Astrocyte of the hippocampus (primary cell): ENCODE results near the gene INSIG1.

Experiments used
- DNase-seq: peaks from one replicate; pipeline ENCODE4 v3.0.0; 2011; ENCODE audit warnings: low read depth, low spot score

INSIG1 gene

DNA sequence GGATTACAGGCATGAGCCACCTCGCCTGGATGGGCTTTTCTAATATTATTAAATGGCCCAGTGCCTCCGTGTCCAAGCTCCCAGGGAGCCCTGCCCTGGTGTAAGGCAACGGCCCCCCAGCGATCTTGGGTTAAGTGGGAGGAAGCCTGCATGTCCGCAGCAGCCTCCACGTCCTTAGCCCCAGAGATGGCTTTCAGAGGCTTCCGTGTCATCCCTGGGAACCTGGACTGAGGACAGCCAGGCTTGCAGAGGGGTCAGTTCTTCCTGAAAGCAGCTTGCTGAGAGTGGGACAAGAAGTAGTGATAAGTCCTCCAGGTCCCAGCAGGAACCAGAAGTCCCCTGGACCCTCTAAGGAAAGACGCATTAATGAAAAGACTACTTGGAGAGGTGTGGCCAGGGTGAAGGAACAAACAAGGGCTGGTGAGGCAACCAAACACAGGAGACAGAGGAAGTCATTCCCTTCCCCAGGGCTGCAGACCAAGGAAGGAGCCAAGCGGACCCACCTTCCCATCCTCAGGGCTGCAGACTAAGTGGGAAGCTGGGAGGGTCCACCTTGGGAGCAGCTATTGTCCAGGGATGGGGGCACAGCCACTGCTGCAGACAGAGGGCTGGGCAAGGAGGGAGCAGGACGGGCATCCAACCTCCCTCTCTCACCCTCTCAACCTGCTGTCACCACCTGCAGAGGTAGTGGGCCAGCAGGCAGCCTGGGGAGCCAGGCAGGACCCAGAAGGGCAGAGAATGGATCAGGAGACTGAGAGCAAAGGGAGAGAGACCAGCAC, 13.0 kb upstream of the INSIG1 start:
- no peak for DNase-seq

DNA sequence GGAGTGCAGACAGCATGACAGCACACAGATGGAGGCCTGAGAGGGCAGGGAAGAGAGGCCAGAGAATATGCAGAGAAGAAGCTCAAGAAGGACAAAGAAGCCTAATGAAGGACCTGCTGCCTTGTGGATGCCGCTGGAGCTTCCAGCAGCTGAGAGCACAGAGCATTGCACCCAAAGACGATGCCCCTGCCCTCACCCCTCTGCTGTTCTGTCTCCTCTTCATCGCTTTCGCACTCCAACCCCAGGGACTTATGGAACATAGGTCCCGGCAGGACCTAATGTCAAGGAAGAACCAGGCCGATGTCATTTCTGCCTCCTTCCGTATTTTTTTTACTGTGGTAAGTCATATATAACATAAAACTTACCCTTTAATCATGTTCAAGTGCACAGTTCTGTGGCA, 12.3 kb upstream of the INSIG1 start:
- no peak for DNase-seq

DNA sequence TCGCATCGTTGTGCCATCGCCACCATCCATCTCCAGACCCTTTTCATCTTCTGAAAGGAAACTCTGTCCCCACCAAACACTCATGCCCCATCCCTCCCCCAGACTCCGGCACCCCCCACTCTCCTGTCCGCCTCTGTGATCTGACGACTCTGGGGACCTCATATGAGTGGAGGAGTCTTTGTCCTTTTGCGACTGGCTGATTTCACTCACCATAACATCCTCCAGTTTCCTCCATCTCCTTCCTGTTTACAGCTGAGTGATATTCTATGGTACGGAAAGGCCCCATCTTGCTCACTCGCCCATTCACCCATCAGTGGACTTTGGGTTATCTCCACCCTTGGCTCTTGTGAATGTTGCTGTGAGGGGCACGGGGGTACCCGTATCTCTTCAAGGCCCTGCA, 11.8 kb upstream of the INSIG1 start:
- no peak for DNase-seq

DNA sequence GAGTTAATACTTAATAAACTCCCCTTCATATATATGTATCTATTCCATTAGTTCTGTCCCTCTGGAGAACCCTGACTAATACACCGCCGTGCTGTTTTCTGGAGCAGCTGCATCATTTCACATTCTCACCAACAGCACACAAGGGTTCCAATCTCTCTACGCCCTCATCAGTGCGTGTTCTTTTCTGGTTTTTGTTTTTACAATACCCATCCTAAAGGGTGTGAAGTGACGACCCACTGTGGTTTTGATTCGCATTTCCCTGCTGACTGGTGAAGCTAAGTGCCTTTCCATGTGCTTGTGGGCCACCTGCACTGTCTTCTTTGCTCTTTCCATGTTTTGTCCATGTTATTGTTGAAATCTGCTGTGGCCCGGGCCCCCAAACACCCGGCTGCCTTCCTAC, 11.0 kb upstream of the INSIG1 start:
- no peak for DNase-seq

DNA sequence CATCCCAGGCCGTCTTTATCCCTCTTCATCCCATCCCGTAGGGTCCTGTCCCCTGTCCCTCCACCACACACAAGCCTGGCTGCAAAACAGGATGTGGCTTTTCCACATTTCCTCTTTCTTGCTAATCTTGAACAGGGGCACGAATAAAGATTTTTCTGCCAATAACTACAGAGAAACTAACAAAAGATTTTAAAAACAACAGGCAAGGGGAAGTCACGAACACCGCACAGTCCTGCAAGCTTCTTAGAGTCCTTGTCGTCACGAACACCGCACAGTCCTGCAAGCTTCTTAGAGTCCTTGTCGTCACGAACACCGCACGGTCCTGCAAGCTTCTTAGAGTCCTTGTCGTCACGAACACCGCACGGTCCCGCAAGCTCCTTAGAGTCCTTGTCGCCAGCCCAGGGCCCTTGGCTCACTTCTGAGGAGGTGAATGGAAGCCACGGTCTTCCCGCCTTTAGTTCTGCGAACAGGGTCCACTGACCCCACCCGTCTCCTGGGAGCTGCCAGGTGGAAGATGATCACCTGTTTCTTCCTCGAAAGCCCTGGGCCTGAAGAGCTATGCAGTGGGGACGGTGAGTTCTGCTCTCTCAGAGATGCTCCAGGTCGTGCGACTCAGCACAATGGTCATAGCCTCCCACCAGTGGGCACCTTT, 10.3 kb upstream of the INSIG1 start:
- DNase-seq: no peak

DNA sequence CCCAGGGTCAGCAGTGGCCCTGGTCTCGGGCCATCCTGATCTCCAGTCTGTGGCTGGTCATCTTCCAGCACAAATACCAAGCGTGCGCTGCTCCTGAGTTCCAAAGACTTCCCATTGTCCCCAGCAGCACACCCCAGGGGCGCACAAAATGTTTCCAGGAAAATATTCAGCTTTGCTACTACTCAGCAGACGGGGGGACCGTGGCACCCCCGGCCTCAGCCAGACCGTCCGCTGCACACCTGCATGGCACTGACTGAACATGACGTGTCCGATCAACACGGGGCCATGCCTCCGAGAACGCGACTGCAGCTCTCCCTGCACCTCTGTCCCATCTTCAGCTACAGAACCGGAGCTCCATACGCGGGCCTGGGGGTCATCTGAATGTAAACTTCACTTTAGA, 9.6 kb upstream of the INSIG1 start:
- DNase-seq: no peak

DNA sequence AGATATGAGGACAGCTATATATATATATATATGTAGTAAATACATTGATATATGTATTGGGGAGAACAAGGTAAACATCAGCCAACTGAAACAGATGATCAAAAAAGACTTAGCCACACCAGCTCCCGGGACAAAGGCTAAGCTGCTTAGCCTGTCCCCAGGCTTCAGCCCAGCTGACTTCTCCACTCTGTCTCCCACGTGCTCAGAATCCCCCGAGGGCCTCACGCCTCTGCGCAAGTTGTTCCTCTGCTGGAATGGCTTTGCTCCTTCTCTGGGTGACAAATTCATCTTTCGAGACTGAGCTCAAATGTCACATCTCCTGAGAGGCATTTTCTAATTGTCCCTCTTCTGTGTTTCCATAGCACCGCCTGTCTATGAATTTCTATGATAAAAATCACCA, 8.6 kb upstream of the INSIG1 start:
- DNase-seq: no peak

DNA sequence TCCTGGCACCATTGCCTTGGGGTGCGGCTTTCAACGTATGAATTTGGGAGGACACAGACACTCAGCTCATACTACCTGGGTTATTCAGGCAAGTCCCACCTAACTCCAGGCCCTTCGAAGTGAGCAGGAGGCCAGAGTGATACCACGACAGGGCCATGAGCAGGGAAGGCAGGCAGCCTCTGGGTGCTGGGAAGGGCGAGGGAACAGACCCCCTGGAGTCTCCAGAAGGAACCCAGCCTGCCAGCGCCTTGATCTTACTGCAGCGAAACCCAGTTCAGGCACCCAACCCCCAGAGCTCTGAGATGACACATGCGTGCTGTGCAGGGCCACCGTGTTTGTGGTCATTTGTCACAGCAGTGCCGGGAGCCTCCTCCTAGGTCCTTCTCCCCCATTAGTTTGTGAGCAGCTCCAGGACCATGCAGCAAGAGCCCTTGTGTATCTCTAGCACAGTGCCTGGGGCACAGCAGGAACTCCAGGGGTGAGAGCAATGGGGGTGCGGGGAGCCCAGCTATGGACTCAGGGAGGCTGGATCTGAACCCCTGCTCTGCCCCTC, 7.7 kb upstream of the INSIG1 start:
- no peak for DNase-seq

DNA sequence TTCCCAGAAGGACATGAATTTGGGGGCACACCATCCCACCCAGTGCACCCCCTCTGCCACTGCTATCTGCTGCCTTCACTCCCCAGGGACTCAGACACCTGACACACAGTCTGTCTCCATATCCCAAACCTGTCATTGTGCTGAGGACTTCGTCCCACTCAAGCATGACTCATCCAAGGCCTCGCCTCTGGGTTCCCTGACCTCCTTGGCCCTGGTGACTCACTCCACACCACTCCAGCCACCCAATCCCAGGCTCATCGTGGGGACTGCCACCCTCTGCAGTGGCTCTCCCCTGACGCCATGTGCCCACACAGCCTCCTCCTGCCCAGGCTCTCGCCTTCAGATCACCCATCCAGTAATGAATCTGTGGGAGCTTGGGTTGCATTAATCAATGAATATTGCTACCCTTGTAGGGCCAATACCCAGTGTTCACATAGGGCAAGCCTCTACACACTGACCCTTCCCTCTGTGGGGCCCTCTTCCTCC, 6.6 kb upstream of the INSIG1 start:
- DNase-seq: peak; percentile 39

DNA sequence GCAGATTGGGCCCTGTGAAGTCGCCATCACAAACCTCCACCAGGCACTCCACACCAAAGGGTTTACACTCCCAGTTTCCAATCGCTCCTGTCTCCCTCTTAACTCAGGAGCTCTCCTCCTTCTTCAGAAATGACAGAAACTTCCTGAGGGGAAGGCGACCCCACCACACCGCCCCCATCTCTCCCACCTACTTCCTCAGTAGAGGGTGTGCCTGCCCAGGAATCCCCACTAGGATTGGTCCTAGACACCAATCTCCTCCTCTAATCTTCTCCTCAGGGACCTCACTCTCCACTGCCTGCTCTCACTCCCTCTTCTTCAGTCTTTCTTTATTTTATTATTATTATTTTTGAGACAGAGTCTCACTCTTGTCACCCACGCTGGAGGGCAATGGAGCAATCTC, 5.9 kb upstream of the INSIG1 start:
- DNase-seq: no peak

DNA sequence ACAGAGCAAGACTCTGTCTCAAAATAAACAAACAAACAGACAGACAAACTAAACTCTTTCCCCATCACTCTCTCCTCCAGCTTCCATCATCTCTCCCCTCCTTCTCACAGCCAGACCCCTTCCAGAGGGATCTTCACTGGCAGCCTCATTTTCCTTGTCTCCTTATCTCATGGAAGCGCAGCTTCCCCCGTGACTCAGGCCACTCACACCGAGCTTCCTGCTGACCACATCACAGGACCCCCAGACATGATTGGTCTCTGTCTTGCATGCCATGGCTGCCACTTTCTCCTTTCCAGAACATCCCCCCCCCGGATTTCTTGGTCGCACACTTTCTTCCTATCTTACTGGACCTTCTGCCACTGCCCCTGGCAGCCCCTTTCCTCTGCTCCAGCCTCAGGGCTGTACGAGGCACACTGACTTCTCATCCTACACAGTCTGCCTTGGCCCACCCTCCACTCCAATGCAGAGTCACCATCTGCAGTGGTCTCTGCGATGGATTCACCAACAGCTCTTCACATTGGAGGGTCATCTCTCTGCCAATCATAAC, 4.9 kb upstream of the INSIG1 start:
- no peak for DNase-seq

DNA sequence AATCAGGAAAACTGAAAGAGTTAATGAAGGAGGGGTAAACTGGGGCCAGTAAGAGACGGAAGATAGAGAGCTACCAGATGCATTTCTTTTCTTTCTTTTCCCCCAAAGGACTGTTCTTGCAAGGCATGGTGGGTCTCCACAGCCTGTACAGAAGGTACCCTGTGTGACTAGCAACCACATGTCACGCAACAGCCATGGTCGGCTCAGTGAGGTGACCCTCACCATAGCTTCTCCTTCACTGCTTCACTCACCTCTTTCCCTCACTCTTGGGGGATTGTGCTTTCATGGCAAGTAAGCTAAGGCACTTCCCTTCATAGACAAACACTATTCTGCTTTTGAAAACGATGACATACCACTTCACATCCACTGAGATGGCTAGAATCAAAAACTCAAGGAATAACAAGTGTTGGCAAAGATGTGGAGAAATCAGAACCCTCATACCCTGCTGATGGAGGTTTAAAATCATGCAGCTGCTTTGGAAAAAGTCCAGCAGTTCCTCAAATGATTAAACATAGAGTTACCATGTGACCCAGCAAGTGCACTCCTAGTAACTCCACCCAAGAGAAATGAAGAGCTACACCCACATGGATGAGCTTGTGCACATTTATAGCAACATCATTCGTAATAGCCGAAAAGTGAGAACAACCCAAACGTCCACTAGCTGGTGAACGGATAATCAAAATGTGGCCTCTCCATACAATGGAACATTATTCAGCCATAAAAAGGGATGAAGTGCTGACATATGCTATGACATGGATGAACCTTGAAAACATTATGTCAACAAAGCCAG, 3.8 kb upstream of the INSIG1 start:
- DNase-seq: no peak

DNA sequence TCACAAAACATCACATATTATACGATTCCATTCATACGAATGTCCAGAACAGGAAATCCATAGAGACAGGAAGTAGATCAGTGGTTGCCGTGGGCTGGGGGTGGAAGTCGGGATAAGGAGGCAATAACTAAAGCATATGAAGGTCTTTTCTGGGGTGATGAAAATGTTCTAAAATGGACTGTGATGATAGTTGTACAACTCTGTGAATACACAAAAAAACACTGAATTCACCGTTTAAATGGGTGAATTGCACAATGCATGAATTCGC, 3.2 kb upstream of the INSIG1 start:
- no peak for DNase-seq

DNA sequence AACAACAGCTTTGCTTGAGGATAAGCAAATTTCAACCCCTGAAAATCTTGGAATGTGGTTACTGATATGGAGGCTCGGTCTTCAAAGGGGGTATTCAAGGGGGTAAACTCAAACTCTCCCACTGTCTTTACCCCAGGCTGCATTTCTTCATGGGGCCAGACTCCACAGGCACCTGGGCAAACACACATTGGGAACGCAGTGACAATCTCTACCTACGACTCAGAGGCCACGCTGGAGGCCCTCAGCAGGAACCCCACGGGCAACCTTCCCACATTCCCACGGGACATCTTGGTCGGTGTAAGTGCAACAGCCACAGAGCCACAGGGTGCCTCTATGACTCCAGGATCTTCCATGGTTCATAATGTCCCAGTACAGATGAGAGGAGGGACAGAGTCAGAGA, 2.2 kb upstream of the INSIG1 start:
- no peak for DNase-seq

DNA sequence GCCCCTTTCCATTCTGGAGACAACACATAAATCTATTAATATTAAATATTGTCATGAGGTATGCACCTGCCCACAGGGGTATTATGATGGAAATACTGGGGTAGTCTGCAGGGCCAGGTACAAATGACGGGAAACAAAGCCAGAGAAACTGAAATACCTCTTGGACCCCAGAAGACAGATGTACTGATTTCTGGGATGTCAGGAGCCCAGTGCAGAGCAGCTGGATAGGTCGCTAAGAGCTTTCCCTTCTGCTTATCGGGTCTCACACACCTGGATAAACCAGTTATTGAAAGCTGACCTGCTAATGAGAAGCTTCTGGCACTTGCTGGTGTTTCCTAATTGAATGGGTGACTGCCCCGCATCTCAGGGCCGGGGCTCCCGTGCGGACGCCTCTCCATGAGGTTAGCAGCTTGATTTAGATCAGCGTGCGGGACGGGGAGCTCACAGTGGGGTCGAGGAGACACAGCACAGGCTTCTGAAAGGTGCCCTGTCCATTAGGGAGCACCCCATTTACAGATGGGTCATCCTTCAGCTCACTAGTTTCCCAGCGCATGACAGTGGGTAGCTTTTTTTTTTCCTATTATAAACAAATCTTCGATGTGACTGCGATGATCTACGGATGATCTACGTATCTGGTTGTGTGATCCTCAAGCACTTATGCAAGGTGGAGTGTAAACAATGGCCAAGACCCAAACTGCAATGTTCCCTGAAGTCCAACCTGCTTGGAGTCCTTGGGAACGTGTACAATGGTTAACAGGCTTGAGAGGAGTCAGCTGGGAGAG, 1.5 kb upstream of the INSIG1 start:
- no peak for DNase-seq

DNA sequence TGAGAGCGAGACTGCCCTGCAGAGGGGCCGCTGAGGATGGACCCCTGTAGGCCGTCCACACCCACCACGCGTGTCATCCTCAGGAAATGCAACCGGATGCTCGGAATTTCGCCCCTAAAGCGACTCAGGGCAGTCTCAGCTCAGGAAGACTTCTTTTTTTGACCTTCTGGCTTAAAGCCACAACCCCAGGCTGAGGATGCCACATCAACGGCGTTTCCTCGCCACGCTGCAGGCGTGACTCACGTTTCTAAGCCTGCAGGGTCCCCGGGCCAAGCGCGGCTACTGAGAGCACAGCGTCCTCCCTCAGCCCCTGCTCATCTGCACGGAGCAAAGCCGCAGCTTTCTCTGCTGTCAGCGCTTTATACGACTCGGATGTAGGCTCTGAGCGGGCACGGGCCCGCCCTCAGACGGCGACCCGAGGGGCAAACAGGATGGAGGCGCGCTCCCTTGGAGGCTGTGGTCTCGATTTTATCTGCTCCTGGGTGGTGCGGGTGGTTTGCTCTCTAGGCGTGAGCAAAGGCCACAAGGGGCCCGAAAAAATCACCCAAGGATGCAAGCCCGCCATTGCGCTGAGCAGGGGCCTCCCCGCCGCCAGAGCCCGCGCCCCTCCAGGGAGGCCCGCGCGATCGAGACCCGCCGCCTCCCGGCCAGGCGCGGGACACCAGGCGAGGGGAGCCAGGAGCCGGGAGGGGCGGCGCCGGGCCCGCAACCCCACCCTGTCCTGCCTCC, 726 bp upstream of the INSIG1 start:
- DNase-seq: peak; percentile 77

DNA sequence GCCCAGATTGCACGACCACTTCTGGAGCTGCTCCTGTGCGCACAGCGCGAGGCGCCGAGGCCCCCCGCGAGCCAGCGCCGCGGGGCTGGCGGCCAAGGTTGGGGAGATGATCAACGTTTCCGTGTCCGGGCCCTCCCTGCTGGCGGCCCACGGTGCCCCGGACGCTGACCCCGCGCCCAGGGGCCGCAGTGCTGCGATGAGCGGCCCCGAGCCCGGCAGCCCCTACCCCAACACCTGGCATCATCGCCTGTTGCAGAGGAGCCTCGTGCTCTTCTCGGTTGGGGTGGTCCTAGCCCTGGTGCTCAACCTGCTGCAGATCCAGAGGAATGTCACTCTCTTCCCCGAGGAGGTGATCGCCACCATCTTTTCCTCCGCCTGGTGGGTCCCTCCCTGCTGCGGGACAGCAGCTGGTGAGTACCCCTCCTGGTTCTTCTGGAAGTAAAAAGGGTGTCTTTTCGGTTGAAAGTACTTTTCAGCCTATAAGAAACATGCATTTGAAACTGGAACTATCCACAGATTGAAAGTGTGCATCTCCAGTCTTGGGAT, 683 bp downstream of the INSIG1 start:
- DNase-seq: no peak

DNA sequence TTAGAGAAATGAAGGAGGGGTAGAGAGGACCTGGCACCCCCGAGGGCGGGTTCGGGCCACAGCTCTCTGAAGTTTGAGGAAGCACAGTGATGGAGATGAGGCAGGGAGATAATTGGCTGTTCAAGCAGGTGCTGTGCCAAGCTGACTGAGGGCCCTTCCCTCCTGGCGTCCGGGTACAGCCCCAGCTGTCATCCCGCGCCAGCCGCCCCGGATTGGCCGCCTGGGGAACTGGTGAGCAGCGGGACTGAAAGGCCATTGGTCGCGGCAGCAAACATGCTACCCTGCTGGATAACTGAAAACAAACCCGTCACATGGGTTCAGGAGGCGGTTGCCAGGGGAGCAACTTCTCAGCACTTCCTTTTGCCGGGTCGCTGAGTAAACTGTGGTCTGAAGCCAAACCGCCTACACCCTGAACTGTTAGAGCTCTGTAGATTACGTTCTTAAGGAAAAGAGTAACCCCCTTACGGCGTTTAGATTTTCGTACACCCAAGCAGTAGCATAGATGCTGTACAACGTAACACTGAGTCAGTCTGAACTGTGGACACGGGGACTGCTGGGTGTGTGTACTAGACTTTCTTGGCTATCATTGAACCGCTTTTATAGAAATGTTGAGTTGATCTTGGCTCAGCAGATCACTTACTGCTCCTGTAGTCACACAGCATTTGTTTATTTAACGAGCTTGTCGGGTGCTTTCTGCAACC, 1.3 kb downstream of the INSIG1 start:
- peak; percentile 97 for DNase-seq

DNA sequence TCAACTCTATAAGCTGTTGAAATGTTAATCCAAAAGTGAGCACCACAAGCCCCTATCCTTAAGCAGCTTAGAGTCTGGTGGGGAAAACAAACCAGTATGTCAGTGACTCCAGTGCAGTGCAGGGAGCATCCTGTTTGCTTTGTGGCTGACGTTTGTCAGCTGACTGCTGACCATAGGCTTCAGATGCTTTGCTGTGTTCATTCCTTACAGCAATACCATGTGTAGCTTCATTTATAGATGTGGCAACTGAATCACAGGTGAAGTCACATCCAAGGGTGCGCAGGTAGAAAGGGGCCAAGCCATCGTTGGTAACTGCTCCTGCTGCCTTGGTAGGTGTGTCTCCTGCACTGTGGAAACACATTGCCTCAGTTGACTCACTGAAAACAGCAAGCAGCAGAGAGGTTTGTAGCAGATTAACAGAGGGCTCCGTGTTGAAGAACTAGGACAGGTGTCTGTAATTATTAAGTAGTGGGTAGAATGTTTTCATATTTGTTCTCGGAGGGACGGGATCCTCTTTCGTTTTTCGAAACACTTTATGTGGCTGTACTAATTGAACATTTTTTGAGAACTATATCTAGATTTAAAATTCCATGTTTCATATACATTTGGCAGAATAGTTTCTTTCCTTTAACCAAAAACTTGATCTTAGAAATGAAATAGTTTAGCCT, 2.0 kb downstream of the INSIG1 start:
- no peak for DNase-seq
